Astrocyte (in vitro differentiated cells and primary cell): Measurements from ENCODE around the gene WBP1.

ENCODE experiments used
- CTCF ChIP-seq: IDR thresholded peaks from 2 replicates; pipeline ENCODE4 v1.5.1; 2011; ENCODE audit warnings: low read depth, mild to moderate bottlenecking, inconsistent platforms, low read length, moderate library complexity; ENCODE audit not compliant: insufficient read depth
- EZH2 ChIP-seq: IDR thresholded peaks from 2 replicates; pipeline ENCODE4 v1.6.1; 2012; ENCODE audit warnings: mild to moderate bottlenecking, low read length, inconsistent platforms; ENCODE audit not compliant: insufficient read depth

GRCh38 chr2:74436111-74436805, 22.0 kb upstream of the WBP1 start:
- TF ChIP-seq EZH2 (no peak), CTCF (no peak)
